DND-41 (cell line): ENCODE measurements around the gene ZNF304.

Source experiments
- ATAC-seq: fragments of 200-7000 bp; cut with Tn5 transposase; 3 replicates; pipeline ENCODE4 v1.9.1; 2021; ENCODE audit warnings: low read depth; ENCODE audit not compliant: insufficient read depth
- DNase-seq: peaks from one replicate; pipeline ENCODE4 v3.0.0-alpha.2; 2020
- H2AFZ ChIP-seq: 2 replicates; pipeline ENCODE4 v1.6.0; 2012; ENCODE audit warnings: low read depth, low read length
- H3K27ac ChIP-seq: 2 replicates; pipeline ENCODE4 v1.5.1; 2012; ENCODE audit warnings: low read length, inconsistent platforms
- H3K27me3 ChIP-seq: fragments of 200-600 bp; sonication (generic); 2 replicates; pipeline ENCODE4 v1.6.0; 2012; ENCODE audit warnings: low read length, mild to moderate bottlenecking, inconsistent platforms; ENCODE audit not compliant: insufficient read depth, poor library complexity
- H3K36me3 ChIP-seq: 2 replicates; pipeline ENCODE4 v1.5.1; 2012; ENCODE audit warnings: low read length, inconsistent platforms; ENCODE audit not compliant: insufficient read depth
- H3K4me1 ChIP-seq: 2 replicates; pipeline ENCODE4 v1.5.1; 2012; ENCODE audit warnings: mild to moderate bottlenecking, low read length; ENCODE audit not compliant: insufficient read depth
- H3K4me2 ChIP-seq: 2 replicates; pipeline ENCODE4 v1.6.0; 2012; ENCODE audit warnings: mild to moderate bottlenecking, moderate library complexity, low read length, inconsistent platforms; ENCODE audit not compliant: insufficient read depth
- H3K4me3 ChIP-seq, 2 experiments: fragments of 200-600 bp in 1 of 2; shearing (Covaris generic) in 1 of 2; 2 replicates each; pipeline ENCODE4 v1.5.1; 2012 to 2016; ENCODE audit warnings: inconsistent platforms in 2 of 2, low read length in 2 of 2, mild to moderate bottlenecking in 2 of 2, low read depth in 1 of 2, moderate library complexity in 1 of 2
- H3K79me2 ChIP-seq: 2 replicates; pipeline ENCODE4 v1.6.0; 2012; ENCODE audit warnings: low read length, inconsistent platforms; ENCODE audit not compliant: insufficient read depth
- H3K9ac ChIP-seq: 2 replicates; pipeline ENCODE4 v1.6.0; 2012; ENCODE audit warnings: low read depth, mild to moderate bottlenecking, inconsistent platforms, low read length, moderate library complexity
- H3K9me3 ChIP-seq: 2 replicates; pipeline ENCODE4 v1.5.1; 2012; ENCODE audit warnings: low read length, moderate library complexity, mild to moderate bottlenecking, inconsistent platforms; ENCODE audit not compliant: insufficient read depth, severe bottlenecking
- H4K20me1 ChIP-seq: 2 replicates; pipeline ENCODE4 v1.6.0; 2012; ENCODE audit warnings: low read length; ENCODE audit not compliant: insufficient read depth
- CTCF ChIP-seq: IDR thresholded peaks from 2 replicates; pipeline ENCODE4 v1.5.1; 2012; ENCODE audit warnings: borderline replicate concordance, low read length, moderate library complexity, mild to moderate bottlenecking; ENCODE audit not compliant: poor library complexity, severe bottlenecking; ENCODE audit errors: extremely low read depth
- EZH2 ChIP-seq: IDR thresholded peaks from 3 replicates; pipeline ENCODE4 v1.6.1; 2012; ENCODE audit warnings: borderline replicate concordance, low read depth, mild to moderate bottlenecking, moderate library complexity, low read length, inconsistent platforms; ENCODE audit not compliant: severe bottlenecking

The ZNF304 gene

GRCh38 chr19:57403737-57404563, 52.9 kb downstream of the ZNF304 start:
- Histone ChIP-seq H3K4me1 (no peaks in the 10 kb centered on the region), H3K36me3 (peaks cover 23% of the 10 kb centered on the region), H3K4me3 (no peak overlapping the region), H3K27me3 (no peaks in the 10 kb centered on the region), H3K79me2 (no peaks in the 10 kb centered on the region), H3K27ac (no peak overlapping the region), H3K9me3 (peaks cover 13% of the 10 kb centered on the region), H3K9ac (no peak overlapping the region), H4K20me1 (no peaks in the 10 kb centered on the region), H2AFZ (no peak overlapping the region), H3K4me2 (no peak overlapping the region)
- DNase-seq (no peak), ATAC-seq (no peak)
- TF ChIP-seq CTCF = no peak
- no peak for TF ChIP-seq EZH2

GRCh38 chr19:57406516-57407123, 55.5 kb downstream of the ZNF304 start:
- DNase-seq = peak; percentile 77
- Histone ChIP-seq H3K9ac (no peak overlapping the region), H4K20me1 (no peaks in the 10 kb centered on the region), H3K79me2 (peaks cover 7% of the 10 kb centered on the region), H3K4me1 (peaks cover 10% of the 10 kb centered on the region), H2AFZ (no peak overlapping the region), H3K27ac (no peak overlapping the region), H3K9me3 (peaks cover 13% of the 10 kb centered on the region), H3K27me3 (no peaks in the 10 kb centered on the region), H3K36me3 (peaks cover 16% of the 10 kb centered on the region), H3K4me2 (no peak overlapping the region), H3K4me3 (no peak overlapping the region)
- TF ChIP-seq CTCF = peak; percentile 94
- no peak for TF ChIP-seq EZH2
- peak; percentile 60 for ATAC-seq
